ENCODE data around the gene CAB39. TPM values are rescaled to one million over a fixed set of nuclear protein-coding genes. Genes with fewer than 3 reads are reported as not detected.

CAB39 gene
- total and polyA plus RNA-seq, 2 donors (not counting 1 experiment from before 2014, with no cell fraction given): 21.7 to 75.7 TPM

DNA sequence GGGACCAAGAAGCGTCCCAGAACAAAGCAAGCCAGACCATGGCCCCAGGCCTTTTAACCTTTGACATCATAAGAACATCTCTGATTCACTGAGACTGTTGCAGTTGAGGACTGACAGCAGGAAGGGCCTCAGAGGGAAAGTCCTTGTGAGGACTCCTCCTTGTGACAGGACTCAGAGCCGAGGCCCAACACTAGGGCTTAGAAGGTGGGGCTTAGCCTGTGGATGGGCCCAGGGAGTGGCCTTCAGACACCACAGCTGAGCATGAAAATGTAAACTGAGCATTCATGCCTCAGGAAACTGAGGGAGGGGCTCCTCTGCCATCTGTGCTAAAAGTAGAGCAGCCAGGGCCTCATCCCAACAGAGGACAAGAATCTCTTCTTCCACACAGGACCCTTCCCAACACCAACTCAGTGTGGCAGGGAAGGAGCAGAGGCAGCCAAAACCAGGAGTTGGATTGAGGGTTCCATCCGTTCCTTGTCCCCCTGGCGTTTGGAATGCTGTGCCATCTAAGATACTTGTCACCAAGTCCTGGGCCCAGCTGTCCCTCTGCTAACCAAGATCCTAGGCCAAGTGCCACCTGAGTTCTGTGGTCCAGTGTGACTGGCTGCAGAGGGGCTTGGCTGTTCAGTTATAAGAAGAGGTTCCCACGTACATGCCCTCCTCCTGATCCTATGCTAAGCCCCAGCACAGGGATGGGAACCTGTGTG lies 37.5 kb upstream of the CAB39 start:
- Histone ChIP-seq H3K9ac (ENCODE audit: low read length) (no peak overlapping the region), H3K4me1 (ENCODE audit: control insufficient read depth in 2 of 2, insufficient read depth in 2 of 2, low read length in 2 of 2) (no peaks in the 10 kb centered on the region), H3K36me3 (replicated peaks in 1 of 2; ENCODE audit: control extremely low read depth in 1 of 2, control insufficient read depth in 1 of 2, extremely low read depth in 1 of 2, insufficient read depth in 2 of 2, low read length in 1 of 2) (no peaks in the 10 kb centered on the region), H4K20me1 (ENCODE audit: control insufficient read depth, insufficient read depth, low read length, poor library complexity, severe bottlenecking) (no peaks in the 10 kb centered on the region), H3K27ac (ENCODE audit: low read length in 2 of 2) (no peak overlapping the region), H3K79me2 (ENCODE audit: control insufficient read depth, insufficient read depth, low read length) (no peaks in the 10 kb centered on the region), H3K9me3 (ENCODE audit: control extremely low read depth in 1 of 3, control insufficient read depth in 2 of 3, insufficient read depth in 1 of 3, low read length in 2 of 3) (peaks cover 0 to 11% (median 0%) of the 10 kb centered on the region in 3 donors), H3K27me3 (replicated peaks in 1 of 4; ENCODE audit: control extremely low read depth in 1 of 4, control insufficient read depth in 3 of 4, insufficient read depth in 4 of 4, low read length in 3 of 4) (no peaks in the 10 kb centered on the region), H3K4me3 (ENCODE audit: control extremely low read depth in 1 of 5, extremely low read depth in 1 of 5, insufficient read depth in 1 of 5, low read depth in 2 of 5, low read length in 4 of 5) (no peak overlapping the region), H3K4me2 (replicated peaks; ENCODE audit: low read depth, low read length, poor library complexity, severe bottlenecking) (no peak overlapping the region), H2AFZ (ENCODE audit: insufficient read depth, low read depth, low read length, poor library complexity, severe bottlenecking) (no peak overlapping the region)
- no peaks in the 10 kb centered on the region for H3K9me3 Mint-ChIP-seq (ENCODE audit: insufficient read depth)
- H3K27me3 Mint-ChIP-seq: no peaks in the 10 kb centered on the region
- no peak for ATAC-seq (ENCODE audit: low read depth)
- TF ChIP-seq EZH2 (IDR thresholded peaks at IDR 0.05; ENCODE audit: borderline replicate concordance, insufficient read depth, low read depth, low read length, poor library complexity, severe bottlenecking): no peak
- TF ChIP-seq, protein P1, sequence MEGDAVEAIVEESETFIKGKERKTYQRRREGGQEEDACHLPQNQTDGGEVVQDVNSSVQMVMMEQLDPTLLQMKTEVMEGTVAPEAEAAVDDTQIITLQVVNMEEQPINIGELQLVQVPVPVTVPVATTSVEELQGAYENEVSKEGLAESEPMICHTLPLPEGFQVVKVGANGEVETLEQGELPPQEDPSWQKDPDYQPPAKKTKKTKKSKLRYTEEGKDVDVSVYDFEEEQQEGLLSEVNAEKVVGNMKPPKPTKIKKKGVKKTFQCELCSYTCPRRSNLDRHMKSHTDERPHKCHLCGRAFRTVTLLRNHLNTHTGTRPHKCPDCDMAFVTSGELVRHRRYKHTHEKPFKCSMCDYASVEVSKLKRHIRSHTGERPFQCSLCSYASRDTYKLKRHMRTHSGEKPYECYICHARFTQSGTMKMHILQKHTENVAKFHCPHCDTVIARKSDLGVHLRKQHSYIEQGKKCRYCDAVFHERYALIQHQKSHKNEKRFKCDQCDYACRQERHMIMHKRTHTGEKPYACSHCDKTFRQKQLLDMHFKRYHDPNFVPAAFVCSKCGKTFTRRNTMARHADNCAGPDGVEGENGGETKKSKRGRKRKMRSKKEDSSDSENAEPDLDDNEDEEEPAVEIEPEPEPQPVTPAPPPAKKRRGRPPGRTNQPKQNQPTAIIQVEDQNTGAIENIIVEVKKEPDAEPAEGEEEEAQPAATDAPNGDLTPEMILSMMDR (IDR thresholded peaks at IDR 0.05): no peak
- CTCF ChIA-PET: no interaction called here
- intact Hi-C loops (cut with micrococcal nuclease): no loop called here
- no peaks in the 10 kb centered on the region for H3K4me1 Mint-ChIP-seq
- H3K27ac Mint-ChIP-seq: no peak overlapping the region
- H3K4me3 Mint-ChIP-seq: no peak overlapping the region
- POLR2A ChIA-PET: no interaction called here
- DNase-seq: no peak
- WGBS (ENCODE audit: insufficient coverage): 88% methylated on average over 3 of the region's 5 CpGs

DNA sequence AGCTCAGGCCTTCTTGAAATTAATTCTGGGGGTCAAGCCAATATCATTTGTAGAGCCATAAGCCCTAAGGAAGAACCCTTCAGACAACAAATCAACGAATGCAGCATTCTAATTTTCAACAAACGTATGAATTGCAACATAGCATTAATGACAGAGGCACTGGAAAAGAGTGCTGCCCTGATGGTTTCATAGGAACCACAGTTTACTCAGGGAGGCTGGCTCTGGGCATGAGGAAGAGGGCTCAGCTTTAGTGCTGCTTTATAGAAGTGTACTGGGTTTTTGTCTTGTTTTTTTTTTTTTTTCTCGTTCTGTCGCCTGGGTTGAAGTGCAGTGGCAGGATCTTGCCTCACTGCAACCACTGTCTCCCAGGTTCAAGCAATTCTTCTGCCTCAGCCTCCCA lies 36.1 kb upstream of the CAB39 start:
- no peaks in the 10 kb centered on the region for H3K4me1 ChIP-seq (ENCODE audit: control insufficient read depth in 2 of 2, insufficient read depth in 2 of 2, low read length in 2 of 2)
- no peak for ATAC-seq (ENCODE audit: low read depth)
- no peak for DNase-seq
- no peak overlapping the region for H3K4me2 ChIP-seq (replicated peaks; ENCODE audit: low read depth, low read length, poor library complexity, severe bottlenecking)
- no peaks in the 10 kb centered on the region for H3K27me3 ChIP-seq (replicated peaks in 1 of 4; ENCODE audit: control extremely low read depth in 1 of 4, control insufficient read depth in 3 of 4, insufficient read depth in 4 of 4, low read length in 3 of 4)
- CTCF ChIA-PET: no interaction called here
- no peak overlapping the region for H3K27ac ChIP-seq (ENCODE audit: low read length in 2 of 2)
- H3K27me3 Mint-ChIP-seq: no peaks in the 10 kb centered on the region
- no peaks in the 10 kb centered on the region for H3K36me3 ChIP-seq (replicated peaks in 1 of 2; ENCODE audit: control extremely low read depth in 1 of 2, control insufficient read depth in 1 of 2, extremely low read depth in 1 of 2, insufficient read depth in 2 of 2, low read length in 1 of 2)
- POLR2A ChIA-PET: no interaction called here
- WGBS (ENCODE audit: insufficient coverage): no CpG with 5 or more reads among the region's 4 CpGs
- H4K20me1 ChIP-seq (ENCODE audit: control insufficient read depth, insufficient read depth, low read length, poor library complexity, severe bottlenecking): no peaks in the 10 kb centered on the region
- intact Hi-C loops (cut with micrococcal nuclease): no loop called here
- no peak overlapping the region for H2AFZ ChIP-seq (ENCODE audit: insufficient read depth, low read depth, low read length, poor library complexity, severe bottlenecking)
- no peaks in the 10 kb centered on the region for H3K79me2 ChIP-seq (ENCODE audit: control insufficient read depth, insufficient read depth, low read length)
- no peak for TF ChIP-seq EZH2 (IDR thresholded peaks at IDR 0.05; ENCODE audit: borderline replicate concordance, insufficient read depth, low read depth, low read length, poor library complexity, severe bottlenecking)
- TF ChIP-seq, protein P1 (IDR thresholded peaks at IDR 0.05): no peak
- no peak overlapping the region for H3K27ac Mint-ChIP-seq
- no peaks in the 10 kb centered on the region for H3K4me1 Mint-ChIP-seq
- peaks cover 0 to 11% (median 0%) of the 10 kb centered on the region in 3 donors for H3K9me3 ChIP-seq (ENCODE audit: control extremely low read depth in 1 of 3, control insufficient read depth in 2 of 3, insufficient read depth in 1 of 3, low read length in 2 of 3)
- no peaks in the 10 kb centered on the region for H3K9me3 Mint-ChIP-seq (ENCODE audit: insufficient read depth)
- no peak overlapping the region for H3K4me3 ChIP-seq (ENCODE audit: control extremely low read depth in 1 of 5, extremely low read depth in 1 of 5, insufficient read depth in 1 of 5, low read depth in 2 of 5, low read length in 4 of 5)
- no peak overlapping the region for H3K4me3 Mint-ChIP-seq
- no peak overlapping the region for H3K9ac ChIP-seq (ENCODE audit: low read length)

Measured in B cell (primary cell).